SH-SY5Y (cell line): ENCODE measurements around the gene XXYLT1.

Experiments used
- GATA2 ChIP-seq: IDR thresholded peaks from 2 replicates; pipeline ENCODE4 v1.6.1; 2011; ENCODE audit warnings: mild to moderate bottlenecking, low read depth, low read length
- GATA3 ChIP-seq: IDR thresholded peaks from 2 replicates; pipeline ENCODE4 v1.6.1; 2011; ENCODE audit warnings: low read depth, mild to moderate bottlenecking, low read length, moderate library complexity

XXYLT1 gene

DNA sequence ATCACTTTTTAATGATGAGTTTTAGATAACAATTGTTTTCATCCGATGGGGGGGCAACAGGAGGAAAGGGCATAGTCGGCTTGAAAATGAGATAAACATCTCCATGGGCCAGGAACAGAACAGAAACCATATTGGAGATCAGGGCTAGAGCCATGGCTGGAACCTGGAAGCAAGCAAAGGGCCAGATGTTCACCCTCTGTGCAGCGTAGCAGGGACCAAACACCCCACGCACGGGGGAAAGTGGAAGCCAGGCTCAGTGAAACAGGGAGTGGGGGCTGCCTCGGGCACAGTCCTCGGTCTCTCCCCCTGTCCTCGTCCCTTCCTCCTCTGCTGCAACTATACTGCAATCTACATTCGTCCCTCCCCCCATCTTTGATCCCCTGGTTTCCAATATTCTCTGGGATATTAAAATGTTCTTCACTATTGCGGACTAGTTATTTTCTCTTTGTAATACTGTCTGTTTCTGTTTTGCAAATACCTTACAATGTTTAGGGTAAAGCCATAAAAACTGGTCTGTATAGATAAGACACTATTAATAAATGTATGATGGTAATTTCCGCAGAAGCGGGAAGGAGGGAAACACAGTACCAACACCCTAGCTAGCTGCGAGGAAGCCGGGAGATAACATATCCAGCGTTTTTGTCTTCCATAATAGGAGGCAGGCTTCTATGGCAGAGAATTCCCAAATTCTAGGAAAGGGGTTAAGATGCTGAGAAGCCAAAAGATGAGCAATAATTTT is 121.5 kb downstream of the XXYLT1 start:
- TF ChIP-seq GATA3: peak; percentile 96
- TF ChIP-seq GATA2: peak; percentile 99

DNA sequence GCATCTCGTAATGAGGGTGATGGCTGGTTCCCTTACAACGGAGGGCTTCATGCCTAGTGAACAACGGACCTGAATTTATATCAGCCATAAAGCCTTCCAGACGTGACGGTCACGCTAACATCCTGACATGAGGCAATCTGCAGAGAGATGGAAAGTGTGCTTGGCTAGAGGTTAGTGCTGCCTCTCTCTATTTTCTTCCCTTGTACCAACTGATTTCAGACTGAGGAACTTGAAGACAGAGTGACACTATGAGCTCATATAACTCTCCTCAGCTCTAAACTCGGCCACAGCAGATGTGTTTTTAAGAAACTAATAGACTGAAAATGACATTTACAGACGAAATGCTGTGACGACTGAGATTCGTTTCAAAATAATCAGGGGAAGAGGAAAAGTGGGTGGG is 122.4 kb downstream of the XXYLT1 start:
- no peak for TF ChIP-seq GATA3

DNA sequence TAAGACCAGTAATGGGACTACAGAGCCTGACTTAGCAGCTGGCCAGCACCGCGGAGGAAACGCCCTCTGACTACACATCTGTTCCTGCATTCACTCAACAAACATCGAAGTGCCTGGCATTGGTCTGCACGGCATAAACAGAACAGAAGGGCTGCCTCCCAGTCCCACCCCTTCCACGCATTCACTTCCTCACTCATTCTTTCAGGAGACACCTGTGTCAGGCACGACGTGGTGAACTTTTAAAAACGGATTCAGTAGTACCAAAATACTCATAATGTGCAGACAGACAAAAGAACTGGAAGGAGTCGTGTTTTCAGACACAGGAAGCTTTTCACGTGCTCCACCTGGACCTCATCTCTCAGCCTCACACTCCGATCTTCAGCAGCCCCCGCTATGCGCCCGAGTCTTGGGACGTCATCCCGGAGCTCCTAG is 123.3 kb downstream of the XXYLT1 start:
- TF ChIP-seq GATA2 (no peak), GATA3 (no peak)

DNA sequence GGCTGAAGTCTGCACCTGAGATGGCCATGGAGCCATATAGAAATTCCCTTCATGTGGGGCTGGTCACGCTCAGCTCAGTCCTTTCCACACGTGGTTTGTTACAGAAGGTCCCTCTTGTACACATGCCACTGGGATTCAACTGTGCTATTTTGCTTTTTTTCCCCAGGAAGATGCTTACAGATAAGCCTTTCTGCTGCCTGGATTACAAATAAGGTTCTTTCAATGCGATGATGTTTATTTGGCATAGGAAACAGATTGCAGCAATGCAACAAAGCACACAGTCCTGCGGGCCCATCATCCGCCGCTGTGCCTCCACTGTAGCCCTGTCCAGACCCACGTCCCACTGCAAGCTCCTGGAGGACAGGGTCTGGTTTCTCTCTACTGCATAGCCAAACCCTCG is 124.8 kb downstream of the XXYLT1 start:
- TF ChIP-seq GATA3: no peak
- peak; percentile 57 for TF ChIP-seq GATA2

DNA sequence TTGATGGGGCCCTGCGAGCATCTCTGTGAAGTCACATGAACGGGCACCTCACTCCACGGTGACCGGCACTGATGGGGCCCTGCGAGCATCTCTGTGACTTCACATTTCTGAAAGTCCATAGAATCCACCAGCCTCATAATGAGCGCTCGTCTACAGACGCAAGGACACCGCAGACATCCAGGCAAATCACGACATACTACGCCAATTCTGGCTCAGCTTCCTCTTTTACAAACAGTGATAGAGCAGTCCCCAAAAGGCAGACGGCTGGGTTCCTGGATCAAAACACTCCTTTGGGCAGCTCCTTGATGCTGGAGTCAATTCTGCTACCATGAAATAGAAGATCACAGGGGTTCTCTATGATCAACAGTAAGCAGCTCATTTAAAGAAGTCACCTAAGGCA is 125.4 kb downstream of the XXYLT1 start:
- TF ChIP-seq GATA3 (no peak), GATA2 (no peak)

DNA sequence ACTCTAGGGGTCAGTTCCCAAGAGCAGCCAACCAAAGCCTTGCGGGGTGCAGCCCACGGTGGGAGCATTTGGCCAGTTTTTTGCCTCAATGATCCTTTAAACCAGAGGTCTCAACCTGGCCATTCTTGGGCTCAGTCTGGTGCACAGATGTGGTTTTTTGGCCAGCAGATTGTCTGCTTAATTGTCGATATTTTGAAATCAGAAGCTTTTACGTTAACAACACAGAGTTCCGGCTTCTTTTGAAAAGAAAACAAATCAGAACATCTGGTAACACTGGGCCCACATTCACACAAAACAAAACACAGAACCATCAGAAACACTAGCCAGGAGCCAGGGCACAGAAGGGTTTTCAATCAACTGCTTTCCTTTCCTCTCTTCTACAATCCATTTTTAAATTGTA is 127.7 kb downstream of the XXYLT1 start:
- TF ChIP-seq GATA2 (no peak), GATA3 (no peak)

DNA sequence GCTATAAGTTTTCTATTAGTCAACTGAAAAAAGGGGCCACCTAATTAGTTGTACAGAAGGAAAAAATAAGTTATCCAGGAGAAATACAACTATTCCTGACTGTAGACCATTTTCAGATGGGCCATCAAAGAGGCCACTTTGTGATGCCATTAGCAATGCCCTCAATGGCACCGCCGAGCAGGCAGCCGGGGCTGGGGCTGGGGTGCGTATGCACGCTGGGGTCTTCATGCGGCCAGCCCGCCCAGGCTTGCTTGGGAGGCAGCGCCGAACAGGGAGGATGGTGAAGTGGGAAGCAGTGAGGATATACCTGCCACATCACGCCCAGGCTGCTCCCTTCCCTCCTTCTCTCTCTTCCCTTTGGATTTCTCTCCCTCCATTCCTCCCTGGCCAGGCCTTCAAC is 128.4 kb downstream of the XXYLT1 start:
- TF ChIP-seq GATA3 (no peak), GATA2 (no peak)

DNA sequence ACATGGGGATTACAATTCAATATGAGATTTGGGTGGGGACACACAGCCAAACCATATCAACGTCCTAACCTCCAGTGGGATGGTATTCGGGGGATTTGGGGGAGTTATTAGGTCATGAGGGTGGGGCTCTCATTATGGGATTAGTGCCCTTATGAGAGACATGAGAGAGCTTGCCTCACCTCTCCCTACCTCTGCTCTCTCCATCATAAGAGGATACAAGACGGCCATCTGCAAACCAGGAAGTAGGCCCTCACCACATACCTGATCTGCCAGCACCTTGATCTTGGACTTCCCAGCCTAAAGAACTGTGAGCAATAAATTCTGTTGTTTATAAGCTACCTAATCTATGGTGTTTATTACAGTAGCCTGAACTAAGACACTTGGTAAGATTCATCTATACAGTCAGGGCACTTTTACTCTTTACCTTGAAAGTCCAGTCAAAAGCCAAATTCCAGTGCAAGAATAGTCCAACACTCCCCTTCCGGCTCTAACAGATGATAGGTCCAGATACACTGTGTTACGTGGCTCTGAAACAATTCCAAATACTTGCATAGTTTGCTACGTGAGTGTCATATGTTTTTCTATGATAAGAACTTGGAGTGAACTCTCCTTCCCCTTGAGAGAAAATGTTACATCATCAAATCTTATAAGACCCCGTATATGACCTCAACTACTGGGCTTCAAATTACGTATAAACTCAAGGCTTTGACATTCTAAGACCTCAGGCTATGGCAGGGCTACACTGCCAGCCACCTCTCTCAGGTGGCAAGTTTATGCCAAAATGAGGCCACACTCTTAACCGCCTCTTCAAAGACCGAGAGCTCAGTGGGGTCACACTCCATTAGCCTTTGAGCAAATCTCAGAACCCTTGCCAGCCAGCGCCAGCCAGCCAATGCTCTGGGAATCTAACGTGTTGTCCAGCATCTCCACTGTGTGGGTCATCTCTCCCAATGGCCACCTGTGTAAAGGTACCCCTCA is 129.9 kb downstream of the XXYLT1 start:
- no peak for TF ChIP-seq GATA2
- TF ChIP-seq GATA3: no peak

DNA sequence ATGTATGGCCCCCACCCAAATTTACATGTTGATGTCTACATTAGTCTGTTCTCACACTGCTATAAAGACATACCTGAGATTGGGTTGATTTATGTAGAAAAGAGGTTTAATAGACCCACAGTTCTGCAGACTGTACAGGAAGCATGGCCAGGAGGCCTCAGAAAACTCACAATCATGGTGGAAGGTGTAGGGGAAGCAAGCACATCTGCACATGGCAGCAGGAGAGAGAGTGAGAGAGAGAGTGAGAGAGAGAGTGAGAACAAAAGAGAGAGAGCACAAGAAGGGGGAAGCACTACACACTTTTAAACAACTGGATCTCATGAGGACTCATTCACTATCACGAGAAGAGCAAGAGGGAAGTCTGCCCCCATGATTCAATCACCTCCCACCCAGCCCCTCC is 130.5 kb downstream of the XXYLT1 start:
- TF ChIP-seq GATA2: no peak
- TF ChIP-seq GATA3: no peak

DNA sequence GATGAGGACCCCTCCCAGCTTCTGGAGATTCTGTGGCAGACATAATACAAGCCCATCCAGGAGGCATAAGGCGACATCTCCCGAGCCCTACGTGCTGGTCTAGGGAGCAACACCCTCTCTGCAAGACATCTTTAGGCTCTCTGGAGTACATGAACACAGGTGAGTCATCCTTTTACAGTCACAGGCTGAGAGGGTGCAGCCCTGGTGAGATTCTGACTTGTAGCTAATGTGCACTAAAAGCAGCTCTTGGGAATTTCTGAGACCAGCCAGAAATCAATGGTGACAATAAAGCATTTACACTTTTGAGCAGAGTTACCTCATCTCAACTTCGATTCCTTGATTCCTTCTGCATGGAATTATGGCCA is 131.1 kb downstream of the XXYLT1 start:
- no peak for TF ChIP-seq GATA3
- TF ChIP-seq GATA2: no peak

DNA sequence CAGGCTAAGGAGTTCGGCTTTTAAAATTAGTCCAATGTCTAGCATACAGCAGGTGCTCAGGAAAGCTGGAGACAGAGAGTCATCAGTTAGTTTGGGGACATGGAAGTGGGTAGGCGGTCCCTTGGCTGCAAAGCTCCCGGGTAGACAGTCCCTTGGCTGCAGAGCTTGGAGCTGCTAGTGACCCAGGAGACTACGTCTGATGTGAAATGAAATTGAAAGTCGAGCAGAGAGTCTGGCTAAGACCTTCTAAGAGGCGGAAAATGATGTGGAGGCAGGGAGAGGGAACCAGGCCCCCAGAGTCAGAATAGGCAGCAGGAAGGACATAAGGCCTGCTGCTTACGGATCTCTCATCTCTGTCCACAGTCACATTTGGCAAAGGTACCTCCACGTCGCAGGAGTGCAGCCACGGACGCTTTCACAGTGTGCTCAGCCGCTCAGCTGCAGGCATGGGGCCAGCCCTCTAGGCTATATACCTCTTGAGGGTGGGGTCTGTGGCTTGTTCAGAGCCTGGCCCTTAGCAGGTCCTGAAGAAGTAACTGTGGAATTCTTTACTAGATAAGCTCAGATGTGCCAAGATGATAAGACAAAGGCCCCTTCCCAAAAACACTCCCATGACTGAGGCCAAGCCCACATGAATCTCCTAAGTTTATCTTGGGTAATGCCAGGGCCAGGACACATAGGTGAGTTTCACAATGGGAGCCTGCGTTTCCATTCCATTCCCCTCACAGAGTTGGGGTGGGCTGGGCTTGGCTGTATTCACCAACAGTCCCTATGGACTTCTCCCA is 131.7 kb downstream of the XXYLT1 start:
- no peak for TF ChIP-seq GATA3
- TF ChIP-seq GATA2: no peak

DNA sequence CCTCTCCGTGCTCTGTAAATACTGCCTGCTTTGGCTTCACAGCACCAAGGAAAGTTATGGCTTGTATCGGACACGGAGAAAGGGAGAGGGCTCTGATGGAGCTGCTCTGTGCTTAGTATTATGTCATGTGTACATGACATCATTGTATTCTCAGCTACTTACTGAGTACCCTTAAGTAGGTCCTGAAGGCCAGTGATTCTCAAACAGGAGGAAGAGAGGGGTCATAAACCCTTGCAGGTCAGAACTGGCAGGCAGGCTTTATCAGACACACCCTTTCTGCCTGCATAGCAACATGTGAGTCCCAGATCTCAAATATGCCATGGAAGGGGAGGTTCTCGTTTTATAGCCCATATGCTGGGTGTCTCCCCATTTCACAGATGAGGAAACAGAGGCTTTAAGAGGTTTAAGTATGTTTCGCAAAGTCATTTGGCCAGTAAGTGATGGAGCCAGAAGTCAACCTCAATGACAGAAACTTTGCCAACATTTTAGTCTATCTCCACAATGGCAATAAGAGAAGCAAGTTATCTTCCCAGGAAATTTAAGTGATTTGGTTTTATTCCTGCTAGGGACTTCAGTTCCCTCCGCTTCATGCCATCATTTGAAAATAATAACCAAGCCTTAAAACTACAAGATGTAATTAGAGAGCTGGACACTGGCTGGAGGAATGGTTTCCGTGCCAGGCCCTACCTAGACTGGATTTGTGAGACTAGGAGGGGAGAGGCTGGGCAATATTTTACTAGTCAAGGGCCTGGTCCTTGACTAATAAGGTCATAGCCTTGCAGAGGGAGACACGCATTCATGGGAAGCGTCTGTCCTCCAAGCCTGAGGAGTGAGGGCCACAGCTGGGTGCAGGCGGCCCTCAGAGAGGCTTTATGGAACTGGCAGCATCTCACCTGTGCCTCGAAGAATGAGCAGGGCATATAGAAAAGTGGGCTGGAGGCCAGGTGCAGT is 133.0 kb downstream of the XXYLT1 start:
- TF ChIP-seq GATA3: no peak
- no peak for TF ChIP-seq GATA2

DNA sequence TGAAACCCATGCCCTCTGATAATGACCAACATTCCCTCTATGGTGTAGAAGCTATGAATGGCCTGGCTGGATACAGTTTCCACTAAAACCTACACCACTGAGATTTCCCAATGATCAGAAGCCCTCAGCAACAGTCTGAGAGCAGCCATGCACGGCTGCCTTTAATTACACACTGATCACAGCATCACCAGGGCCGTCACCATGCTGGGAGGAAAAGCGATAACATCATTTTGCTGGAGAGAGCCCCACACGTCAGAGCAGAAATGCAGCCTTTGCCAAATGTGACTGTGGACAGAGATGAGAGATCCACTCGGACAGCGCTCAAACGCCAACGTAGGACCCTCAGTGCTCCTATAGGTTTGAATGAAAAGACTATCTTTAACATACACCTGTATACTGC is 135.0 kb downstream of the XXYLT1 start:
- peak; percentile 94 for TF ChIP-seq GATA3
- peak; percentile 99 for TF ChIP-seq GATA2

DNA sequence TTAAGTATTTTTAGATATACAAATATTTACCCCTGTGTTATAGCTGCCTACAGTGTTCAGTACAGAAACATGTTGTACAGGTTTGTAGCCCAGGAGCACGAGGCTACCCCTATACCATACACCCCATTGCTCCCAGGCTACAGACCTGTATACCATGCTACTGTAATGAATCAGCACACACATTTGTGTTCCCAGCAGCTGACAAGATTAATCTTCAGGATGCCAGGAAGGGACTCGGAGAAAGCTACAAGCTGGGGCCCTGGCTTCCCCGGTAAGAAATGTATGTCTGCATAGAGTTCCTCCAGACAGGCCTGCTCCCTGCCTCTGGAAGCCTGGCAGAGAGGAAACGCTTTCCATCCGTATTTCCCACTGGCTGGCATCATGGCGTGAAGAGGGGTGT is 136.5 kb downstream of the XXYLT1 start:
- TF ChIP-seq GATA3: no peak
